HG02623 (cell line): ENCODE data around the gene STK38.
"Not testable (repeated sequence)": the region's sequence is repeated elsewhere in the genome, so short reads cannot be mapped to it uniquely, and the experiment has no call there.

Source experiments
- ATAC-seq: cut with Tn5 transposase; IDR thresholded peaks from one replicate; pipeline ENCODE4 v1.9.1; 2021; ENCODE audit warnings: moderate library complexity; ENCODE audit not compliant: unreplicated experiment

Gene STK38

DNA sequence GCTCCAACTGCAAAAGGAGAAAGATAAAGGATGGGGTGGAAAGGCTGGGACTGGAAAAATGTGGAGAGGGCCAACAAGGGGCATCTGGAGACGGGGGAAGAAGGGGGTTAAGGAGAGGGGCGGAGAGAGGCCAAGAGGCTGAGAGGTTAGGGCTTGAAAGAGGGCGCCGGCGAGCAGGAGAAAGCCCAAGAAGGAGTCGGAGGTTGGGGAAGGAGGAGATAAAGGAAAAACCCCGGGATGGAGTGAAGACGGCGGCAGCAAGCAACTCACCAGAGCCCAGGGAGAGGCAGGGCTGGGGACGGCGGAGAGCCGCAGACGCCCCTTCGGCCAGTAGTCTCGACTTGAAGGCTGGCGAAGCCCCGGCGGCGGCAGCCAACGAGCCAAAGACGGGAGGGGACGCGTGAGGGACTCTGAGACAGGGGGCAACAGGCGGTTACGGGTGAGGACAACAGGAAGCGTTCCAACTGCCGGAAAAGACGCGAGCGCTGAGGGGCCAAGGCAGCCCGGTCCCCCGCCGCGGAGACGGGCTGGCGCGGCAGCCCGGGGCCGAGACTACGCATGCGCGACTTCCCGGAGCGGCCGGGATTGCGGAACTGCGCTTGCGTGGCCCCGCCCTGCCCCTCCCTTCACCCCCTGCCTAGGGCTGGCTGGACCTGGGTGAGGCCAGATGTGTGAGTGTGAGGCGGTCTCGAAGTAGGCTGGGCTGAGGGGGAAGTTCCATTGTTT is at the start of gene STK38:
TSS of gene STK38 (minus strand) at position 560 of the 726 bp plus-strand sequence. CDS start 7,277 bp downstream, outside the sequence.
- peak; percentile 79 for ATAC-seq

DNA sequence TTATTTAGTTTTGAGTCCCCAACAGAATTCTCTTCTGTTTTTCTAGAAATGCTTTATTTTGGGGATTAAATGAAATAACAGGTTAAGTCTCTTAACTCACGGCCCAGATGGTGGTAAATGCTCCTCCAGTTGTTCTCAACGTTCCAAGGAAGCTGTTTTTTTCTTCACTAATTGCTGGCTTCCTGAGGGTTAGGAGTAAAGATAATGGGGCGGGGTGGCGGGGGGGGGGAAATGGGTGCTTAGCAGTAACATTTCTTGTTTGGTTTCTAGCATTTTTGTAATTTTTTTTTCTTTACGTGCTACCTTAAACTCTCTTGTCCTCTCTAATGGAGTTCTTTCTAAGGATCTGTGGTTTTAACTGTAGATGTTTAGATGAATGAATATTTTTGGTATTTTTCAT is 49.1 kb upstream of the STK38 start:
- no peak for ATAC-seq

DNA sequence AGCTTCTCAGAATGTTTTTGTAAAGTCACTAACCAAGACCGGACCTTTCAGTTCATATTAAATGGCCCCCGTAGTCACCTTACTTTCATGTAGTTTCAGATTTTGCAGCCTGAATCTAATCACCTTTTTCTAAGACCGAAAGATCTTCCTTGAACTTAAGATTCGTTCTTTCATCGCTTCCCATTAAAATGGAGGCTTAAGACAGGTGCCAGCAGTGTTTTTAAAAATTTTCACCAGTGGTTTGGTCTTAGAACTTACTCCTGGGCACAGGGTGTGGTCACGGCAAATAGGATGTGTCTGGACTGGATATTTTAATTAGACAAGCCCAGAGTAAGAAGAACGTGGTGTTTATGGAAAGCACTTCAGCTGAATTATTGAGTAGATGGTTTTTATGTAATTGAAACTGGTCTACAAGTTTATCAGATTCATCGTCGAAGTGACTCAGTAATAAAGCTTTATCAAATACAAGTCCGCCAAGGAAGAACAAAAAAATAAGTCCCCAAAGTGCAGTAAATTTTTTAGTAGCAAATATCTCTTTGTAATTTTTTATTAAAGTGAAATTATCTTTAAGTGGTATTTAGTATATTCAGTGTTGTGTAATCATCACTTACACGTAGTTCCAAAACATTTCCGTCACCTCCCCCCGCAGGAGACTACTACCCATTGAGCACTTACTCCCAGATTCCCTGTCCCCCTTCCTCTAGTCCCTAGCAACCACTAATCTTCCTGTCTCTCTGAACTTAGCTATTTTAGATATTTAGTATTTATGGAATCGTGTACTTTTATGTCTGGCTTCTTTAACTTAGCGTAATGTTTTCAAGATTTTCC is 47.8 kb upstream of the STK38 start:
- no peak for ATAC-seq

DNA sequence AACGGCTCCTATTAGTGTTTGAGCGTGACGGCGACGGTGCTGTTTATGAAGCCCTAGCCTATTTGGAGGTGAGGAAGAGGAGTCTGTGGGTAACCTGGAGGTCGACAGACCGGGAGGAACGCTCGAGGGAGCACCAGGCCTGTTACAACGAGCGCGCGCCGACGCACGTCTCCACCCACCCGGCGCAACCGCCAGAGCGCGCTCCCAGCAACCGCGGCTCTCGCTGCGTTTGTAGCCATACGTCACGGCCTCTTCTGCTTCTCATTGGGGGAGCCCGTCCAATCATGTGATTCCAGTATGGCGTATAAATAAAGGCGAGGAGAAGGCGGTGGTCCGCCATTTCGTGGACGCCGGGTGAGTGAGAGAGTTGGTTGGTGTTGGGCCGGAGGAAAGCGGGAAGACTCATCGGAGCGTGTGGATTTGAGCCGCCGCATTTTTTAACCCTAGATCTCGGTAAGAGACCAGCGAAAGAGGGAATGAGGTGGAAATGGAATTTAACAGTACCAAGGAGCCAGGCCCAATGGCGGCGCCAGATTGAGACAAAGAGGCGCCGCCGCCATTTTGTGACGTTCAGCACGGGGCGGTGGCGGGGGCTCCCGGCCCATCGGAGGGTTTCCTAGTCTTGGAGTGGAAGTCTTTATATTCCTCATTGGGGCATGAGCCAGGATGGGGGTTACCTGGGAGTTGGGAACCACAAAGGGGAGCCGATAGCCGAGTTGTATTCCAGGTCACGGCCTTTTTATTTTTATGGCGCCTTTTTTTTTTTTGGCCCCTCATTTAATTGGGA is 46.9 kb upstream of the STK38 start, which contains the start of gene SRSF3:
TSS of gene SRSF3 (plus strand) at position 334 of the 787 bp plus-strand sequence. CDS start 2,401 bp downstream, outside the sequence.
- ATAC-seq, result peak; percentile 83

DNA sequence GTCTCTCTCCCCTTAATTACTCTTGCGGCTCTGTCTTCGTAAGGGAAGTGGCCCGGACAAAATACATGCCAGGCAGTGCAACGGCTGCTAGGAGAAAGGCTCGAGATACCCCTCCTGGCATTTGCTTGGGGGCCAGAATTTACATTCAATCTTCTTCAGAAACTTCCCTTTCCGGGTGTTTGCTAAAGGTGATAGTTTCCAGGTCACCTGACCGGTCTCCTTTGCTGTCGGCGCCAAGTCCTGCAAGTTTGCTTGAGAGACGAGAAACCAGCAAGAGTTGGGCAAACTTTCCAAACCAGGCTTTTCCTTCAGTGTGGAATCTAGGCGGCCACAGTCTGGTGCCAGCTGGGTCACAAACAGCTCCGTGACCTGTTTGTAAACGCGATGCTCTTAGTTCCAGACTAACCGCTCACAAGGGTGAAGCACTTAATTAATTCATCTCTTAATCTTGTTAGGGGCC is 46.3 kb upstream of the STK38 start:
- ATAC-seq, result peak; percentile 13

DNA sequence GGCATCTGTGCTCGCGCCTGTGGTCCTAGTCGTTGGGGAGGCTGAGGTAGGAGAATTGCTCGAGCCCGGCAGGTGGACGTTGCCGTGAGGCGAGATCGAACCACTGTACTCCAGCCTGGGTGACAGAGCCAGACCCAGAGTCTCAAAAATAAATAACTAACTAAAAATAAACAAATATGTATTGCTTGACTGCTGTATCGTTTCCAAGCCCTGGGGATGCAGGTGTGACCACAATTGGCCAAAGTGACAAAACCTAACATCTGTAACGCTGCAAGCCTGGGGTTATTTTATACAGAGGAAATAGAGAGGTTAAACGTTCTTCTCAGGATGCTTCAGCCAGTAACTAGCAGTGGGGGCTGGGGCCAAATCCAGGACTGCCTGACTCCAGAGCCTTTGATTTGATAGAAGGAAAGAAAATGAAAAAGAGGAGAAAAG is 45.0 kb upstream of the STK38 start:
- ATAC-seq, result no peak

DNA sequence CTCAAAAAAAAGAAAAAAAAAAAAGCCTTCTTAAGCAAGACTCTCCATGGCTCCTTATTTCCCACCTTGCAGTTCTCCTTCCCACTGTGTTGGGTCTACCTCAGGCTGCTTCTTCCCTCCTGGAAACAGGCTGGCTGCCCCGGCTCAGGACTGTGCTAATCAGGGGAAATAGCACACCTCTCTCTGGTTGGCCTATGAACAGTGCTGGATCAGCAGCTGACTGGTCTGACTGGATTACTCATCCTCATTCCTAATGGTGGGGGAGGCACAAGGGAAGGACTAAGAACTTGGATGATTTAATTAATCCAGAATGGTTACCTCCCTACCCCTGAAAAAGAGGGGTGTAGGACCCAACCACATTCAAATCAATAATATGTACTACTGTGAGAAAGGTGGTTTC is 43.0 kb upstream of the STK38 start:
- ATAC-seq, result no peak

DNA sequence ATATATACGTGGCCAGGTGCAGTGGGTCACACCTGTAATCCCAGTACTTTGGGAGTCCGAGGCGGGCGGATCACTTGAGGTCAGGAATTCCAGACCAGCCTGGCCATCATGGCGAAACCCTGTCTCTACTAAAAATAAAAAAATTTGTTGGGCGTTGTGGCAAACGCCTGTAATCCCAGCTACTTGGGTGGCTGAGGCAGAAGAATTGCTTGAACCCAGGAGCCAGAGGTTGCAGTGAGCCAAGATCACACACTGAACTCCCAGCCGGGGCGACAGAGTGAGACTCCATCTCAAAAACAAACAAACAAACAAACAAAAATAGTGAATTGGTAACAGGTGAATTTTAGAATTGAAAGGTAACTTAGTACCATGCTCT is 41.7 kb upstream of the STK38 start:
- ATAC-seq, result not testable (repeated sequence)

DNA sequence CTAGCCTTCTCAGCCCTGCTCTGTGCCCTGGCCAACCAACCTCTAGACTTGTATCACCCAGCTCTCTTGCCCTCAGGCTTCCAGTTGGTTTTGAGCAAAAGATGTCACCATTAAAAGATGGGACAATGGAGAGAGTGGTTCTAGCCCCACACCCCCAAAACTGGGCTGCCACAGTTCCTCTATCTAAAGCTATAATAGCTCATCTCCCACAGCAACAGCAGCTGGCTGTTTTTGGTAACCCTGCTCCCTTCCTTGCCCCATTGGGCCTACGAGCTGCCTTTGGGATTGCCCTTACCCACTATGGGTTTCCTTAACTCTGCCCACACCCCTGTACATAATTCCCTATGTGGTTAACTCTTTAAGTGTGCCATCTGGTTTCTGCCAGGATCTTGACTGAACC is 39.3 kb upstream of the STK38 start:
- ATAC-seq, result no peak

DNA sequence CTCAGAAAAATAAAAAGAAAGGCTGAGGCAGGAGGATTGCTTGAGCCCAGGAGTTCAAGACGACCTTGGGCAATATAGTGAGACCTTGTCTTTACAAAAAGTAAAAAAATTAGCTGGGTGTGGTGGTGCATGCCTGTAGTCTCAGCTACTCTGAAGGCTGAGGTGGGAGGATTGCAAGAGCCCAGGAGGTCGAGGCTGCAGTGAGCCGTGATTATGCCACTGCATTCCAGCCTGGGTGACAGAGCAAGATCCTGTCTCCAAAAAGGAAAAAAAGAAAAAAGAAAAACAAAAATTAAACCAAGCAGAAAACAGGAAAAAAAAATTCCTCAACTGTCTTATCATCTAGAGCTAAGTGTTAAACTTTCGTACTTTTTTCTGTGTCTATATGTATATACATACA is 34.4 kb upstream of the STK38 start:
- no peak for ATAC-seq

DNA sequence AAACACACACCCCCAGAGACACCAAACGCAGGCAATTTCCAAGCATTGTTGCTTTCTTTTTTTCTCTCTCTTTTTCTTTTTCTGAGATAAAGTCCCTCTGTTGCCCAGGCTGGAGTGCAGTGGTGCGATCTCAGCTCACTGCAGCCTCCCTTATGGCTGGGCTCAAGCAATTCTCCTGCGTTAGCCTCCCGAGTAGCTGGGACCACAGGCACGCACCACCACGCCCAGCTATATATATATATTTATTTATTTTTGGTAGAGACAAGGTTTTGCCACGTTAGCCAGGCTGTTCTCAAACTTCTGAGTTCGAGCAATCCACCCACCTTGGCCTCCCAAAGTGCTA is 32.9 kb upstream of the STK38 start:
- no peak for ATAC-seq

DNA sequence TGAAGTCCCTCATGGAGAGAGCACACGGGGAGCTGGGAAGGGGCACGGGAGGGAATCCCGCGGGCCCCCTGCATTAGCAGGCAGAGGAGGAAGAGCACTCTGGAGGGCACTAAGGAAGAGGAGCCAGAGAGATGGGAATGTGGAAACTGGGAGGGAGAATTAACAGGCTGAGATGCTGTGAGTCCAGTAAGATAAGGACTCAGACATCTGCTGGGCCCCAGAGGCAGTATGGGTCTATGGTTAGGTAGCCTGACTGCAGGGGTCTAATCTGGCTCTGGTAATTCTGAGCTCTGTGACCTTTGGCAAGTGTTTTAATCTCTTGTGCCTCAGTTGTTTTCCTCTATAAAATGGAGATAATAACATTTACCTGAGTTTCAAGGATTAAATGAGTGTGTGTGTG is 31.2 kb upstream of the STK38 start:
- no peak for ATAC-seq

DNA sequence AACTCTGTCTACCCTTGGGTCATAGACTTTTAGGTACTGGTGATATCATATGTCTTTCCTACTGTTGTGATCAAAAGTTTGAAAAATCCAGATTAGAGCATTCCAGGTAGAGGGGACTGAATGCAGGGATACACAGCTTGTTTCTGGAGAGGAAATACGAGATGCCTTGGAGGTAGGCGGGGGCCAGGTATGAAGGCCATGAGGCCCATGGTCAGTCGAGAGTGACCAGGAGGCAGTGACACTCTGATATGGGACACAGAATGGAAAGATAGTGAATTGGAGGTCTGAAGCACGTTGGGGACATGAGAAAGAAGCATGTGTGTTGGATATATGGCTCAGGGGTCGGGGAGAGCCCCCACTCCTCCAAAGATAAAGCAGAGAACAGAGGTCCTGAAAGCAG is 30.8 kb upstream of the STK38 start:
- ATAC-seq, result no peak

DNA sequence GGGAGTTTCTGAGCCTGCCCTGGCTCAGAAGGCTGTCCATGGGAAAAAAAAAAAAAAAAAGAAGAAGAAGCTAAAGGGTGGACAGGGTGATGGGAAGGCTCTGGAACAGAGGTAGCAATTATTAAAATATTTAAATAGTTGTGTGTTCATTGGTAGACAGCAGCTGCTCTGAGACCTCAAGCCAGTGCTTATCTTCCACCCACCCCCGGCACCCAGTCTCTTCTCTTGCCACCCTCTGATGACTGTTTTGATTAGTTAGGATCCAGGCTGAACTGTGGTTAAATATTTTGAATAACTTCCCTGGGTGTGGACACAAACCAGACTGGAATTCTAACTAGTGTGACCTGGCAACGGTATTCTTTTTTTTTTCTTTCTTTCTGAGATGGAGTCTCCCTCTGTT is 30.0 kb upstream of the STK38 start:
- ATAC-seq, result no peak

DNA sequence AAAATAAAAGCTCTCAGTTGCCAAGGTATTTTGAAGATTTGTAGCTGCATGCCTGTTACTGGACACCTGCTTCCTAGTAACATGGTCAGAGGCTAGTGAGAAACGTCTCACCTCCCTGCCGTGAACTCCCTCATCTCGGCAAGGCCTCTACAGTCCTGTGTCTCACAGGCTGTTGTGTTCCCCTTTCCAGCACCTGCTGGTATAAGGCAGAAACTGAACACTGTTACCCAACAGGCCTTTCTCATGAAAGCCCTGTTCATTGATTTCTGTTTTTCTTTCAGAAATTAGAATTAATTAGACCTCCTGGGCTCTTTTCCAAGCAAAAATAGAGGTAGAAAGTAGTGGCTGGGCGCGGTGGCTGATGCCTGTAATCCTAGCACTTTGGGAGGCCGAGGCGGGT is 29.3 kb upstream of the STK38 start:
- no peak for ATAC-seq

DNA sequence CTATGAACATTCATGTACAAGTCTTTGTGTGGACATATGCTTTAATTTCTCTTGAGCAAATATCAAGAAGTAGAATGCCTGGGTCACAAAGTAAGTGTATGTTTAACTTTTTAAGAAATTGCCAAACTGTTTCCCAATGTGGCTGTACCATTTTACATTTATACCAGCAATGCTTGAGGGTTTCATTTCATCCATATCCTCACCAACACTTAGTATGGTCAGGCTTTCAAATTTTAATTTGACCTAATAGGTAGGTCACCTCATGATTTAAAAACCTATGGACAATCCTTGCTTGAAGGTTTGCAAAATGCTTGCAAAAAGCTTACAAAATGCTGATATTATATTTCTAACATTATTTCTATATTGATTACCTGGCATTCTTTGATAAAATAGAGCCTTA is 27.4 kb upstream of the STK38 start:
- ATAC-seq, result no peak

DNA sequence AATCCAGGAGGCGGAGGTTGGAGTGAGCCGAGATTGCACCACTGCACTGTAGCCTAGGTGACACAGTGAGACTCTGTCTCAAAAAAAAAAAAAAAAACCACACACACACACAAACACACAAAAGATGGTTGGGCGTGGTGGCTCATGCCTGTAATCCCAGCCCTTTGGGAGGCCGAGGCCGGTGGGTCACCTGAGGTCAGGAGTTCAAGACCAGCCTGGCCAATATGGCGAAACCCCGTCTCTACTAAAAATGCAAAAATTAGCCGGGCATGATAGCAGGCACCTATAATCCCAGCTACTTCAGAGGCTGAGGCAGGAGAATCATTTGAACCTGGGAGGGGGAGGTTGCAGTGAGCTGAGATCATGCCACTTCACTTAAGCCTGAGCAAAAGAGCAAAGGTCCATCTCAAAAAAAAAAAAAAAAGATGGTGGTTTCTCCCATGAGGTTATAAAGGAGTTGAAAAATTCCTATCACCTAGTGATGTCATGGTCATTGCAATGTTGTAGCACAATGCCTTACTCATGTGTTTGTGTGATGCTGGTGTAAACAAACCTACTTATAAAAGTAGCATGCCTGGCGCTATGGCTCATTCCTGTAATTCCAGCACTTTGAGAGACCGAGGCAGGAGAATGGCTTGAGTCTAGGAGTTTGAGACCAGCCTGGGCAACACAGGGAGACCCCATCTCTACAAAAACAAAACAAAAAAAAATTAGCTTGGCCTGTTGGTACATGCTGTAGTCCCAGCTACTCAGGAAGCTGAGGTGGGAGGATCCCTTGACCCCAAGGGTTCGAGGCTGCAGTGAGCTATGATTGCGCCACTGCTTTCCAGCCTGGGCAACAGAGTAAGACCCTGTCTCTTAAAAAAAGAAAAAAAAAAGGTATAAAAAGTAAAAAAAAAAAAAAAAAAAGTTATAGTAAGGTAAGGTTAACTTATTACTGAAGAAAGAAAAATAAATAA is 25.4 kb upstream of the STK38 start:
- ATAC-seq, result not testable (repeated sequence)

DNA sequence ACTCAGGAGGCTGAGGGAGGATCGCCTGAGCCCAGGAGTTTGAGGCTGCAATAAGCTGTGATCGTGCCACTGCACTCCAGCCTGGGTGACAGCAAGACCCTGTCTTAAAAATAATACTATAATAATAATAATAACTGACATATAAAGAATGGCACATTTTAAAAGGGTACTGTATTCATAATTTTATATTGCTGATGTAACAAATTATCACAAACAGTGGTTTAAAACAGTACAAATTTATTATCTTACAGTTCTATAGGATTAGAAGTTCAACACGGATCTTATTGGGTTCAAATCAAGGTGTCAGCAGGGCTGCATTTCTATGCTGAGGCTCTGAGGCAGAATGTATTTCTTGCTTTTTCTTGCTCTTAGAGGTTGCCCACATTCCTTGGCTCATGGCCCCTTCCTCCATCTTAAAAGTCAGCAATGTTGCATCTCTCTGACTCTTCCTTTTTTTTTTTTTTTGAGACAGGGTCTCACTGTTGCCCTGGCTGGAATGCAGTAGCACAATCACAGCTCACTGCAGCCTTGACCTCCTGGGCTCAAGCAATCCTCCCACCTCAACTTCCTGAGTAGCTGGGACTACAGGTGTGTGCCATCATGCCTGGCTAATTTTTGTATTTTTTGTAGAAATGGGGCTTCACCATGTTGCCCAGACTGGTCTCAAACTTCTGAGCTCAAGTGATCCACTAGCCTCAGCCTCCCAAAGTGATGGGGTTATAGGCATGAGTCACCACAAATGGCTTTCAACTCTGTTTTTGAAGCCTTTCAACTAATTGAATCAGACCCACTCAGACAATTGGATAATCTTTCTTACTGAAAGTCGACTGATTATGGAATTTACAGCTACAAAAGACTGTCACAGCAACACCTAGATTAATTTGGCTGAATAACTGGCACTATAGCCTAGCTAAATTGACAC is 24.1 kb upstream of the STK38 start:
- no peak for ATAC-seq

DNA sequence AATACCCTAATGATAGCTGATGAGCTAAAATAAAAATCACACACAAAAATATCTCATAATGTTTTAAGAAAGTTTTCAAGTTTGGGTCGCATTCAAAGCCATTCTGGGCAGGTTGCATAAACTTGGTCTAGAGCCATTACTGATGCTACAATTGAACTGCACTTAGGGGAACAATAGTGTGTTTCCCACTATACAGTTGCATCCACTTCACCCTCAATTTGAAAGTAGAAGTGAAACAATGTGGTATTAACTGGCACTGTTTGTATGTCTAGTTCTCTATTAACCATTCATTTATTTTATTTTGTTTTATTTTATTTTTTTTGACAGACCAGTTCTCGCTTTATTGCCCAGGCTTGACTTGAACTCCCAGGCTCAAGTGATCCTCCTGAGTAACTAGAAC is 23.0 kb upstream of the STK38 start:
- ATAC-seq, result no peak
